NCI-H2196 (cell line): ENCODE data around the gene MPG.
"Not testable (repeated sequence)": the region's sequence is repeated elsewhere in the genome, so short reads cannot be mapped to it uniquely, and the experiment has no call there.

Experiments
- DNase-seq: peaks from one replicate; lab custom pipeline; 2025; ENCODE audit not compliant: unreplicated experiment; lab: John Stamatoyannopoulos, UW

The MPG gene

GRCh38 chr16:77807-78443, at the start of gene MPG:
TSS of gene MPG (plus strand) at chr16:78225. CDS start at chr16:78310, 85 bp downstream.
- peak; percentile 76 for DNase-seq

GRCh38 chr16:30627-31026, 47.4 kb upstream of the MPG start:
- DNase-seq, result not testable (repeated sequence)

GRCh38 chr16:33154-33876, 44.7 kb upstream of the MPG start:
- not testable (repeated sequence) for DNase-seq

- DNase-seq, result no peak
These were observed 44.0 kb upstream of the MPG start for GRCh38 chr16:33877-34647.

- DNase-seq, result no peak
These were observed 43.4 kb upstream of the MPG start for GRCh38 chr16:34648-34987.

GRCh38 chr16:35011-35677, 42.9 kb upstream of the MPG start:
- no peak for DNase-seq

- DNase-seq, result no peak
These were observed 42.2 kb upstream of the MPG start for GRCh38 chr16:35678-36305.

- no peak for DNase-seq
These were observed 41.6 kb upstream of the MPG start for GRCh38 chr16:36336-36984.

GRCh38 chr16:37511-37910, 40.5 kb upstream of the MPG start:
- no peak for DNase-seq

- not testable (repeated sequence) for DNase-seq
These were observed 39.8 kb upstream of the MPG start for GRCh38 chr16:38206-38605.

GRCh38 chr16:38941-39892, 38.8 kb upstream of the MPG start:
- peak; percentile 79 for DNase-seq

GRCh38 chr16:41439-42068, 36.5 kb upstream of the MPG start:
- DNase-seq, result no peak

- DNase-seq, result no peak
These were observed 36.0 kb upstream of the MPG start for GRCh38 chr16:42069-42457.

- no peak for DNase-seq
These were observed 35.3 kb upstream of the MPG start for GRCh38 chr16:42691-43090.

GRCh38 chr16:43294-43693, 34.7 kb upstream of the MPG start:
- DNase-seq, result no peak

GRCh38 chr16:44655-45054, 33.4 kb upstream of the MPG start:
- no peak for DNase-seq

GRCh38 chr16:45454-45853, 32.6 kb upstream of the MPG start:
- no peak for DNase-seq

GRCh38 chr16:46510-46909, 31.5 kb upstream of the MPG start:
- DNase-seq, result not testable (repeated sequence)

GRCh38 chr16:47234-47633, 30.8 kb upstream of the MPG start:
- DNase-seq, result no peak
